Hepatocyte (in vitro differentiated cells): ENCODE results near the gene LY86. TPM values are rescaled to one million over a fixed set of nuclear protein-coding genes. Genes with fewer than 3 reads are reported as not detected.

Experiments
- DNase-seq: peaks from one replicate; pipeline ENCODE4 v3.0.0-alpha.2; 2016; ENCODE audit warnings: low spot score
- H2AFZ ChIP-seq: fragments of 200-600 bp; sonication (generic); 2 replicates; pipeline ENCODE4 v1.6.0; 2016; ENCODE audit warnings: antibody characterized with exemption, mild to moderate bottlenecking
- H3K27ac ChIP-seq: fragments of 200-600 bp; sonication (generic); 2 replicates; pipeline ENCODE4 v1.5.1; 2016; ENCODE audit warnings: mild to moderate bottlenecking
- H3K27me3 ChIP-seq: fragments of 200-600 bp; sonication (generic); 2 replicates; pipeline ENCODE4 v1.6.1; 2016
- H3K36me3 ChIP-seq: fragments of 200-600 bp; sonication (generic); replicated peaks from 2 replicates; pipeline ENCODE4 v1.5.1; 2016; ENCODE audit warnings: low read depth; ENCODE audit not compliant: insufficient read depth
- H3K4me1 ChIP-seq: fragments of 200-600 bp; sonication (generic); 2 replicates; pipeline ENCODE4 v1.5.1; 2016; ENCODE audit warnings: mild to moderate bottlenecking, moderate library complexity; ENCODE audit not compliant: insufficient read depth
- H3K4me2 ChIP-seq: fragments of 200-600 bp; sonication (generic); 2 replicates; pipeline ENCODE4 v1.6.0; 2016
- H3K4me3 ChIP-seq: fragments of 200-600 bp; sonication (generic); 2 replicates; pipeline ENCODE4 v1.5.1; 2016; ENCODE audit warnings: mild to moderate bottlenecking
- H3K79me2 ChIP-seq: fragments of 200-600 bp; sonication (generic); 2 replicates; pipeline ENCODE4 v1.6.0; 2017; ENCODE audit warnings: mild to moderate bottlenecking
- H3K9me2 ChIP-seq: fragments of 200-600 bp; sonication (generic); replicated peaks from 2 replicates; pipeline ENCODE4 v1.6.0; 2017; ENCODE audit warnings: mild to moderate bottlenecking; ENCODE audit not compliant: insufficient read depth
- H3K9me3 ChIP-seq: fragments of 200-600 bp; sonication (generic); 2 replicates; pipeline ENCODE4 v1.5.1; 2016; ENCODE audit warnings: low read depth, mild to moderate bottlenecking
- H4K20me1 ChIP-seq: fragments of 200-600 bp; sonication (generic); 2 replicates; pipeline ENCODE4 v1.6.0; 2016; ENCODE audit warnings: mild to moderate bottlenecking; ENCODE audit not compliant: insufficient read depth, poor library complexity, severe bottlenecking
- CTCF ChIP-seq: fragments of 200-600 bp; sonication (generic); IDR thresholded peaks from 2 replicates; pipeline ENCODE4 v1.5.1; 2016; ENCODE audit warnings: antibody characterized with exemption, mild to moderate bottlenecking; ENCODE audit not compliant: poor library complexity
- EZH2 ChIP-seq: fragments of 200-600 bp; sonication (generic); IDR thresholded peaks from 2 replicates; pipeline ENCODE4 v1.6.1; 2016; ENCODE audit warnings: antibody characterized with exemption, mild to moderate bottlenecking, borderline replicate concordance
- EZH2phosphoT487 ChIP-seq: fragments of 200-600 bp; sonication (generic); IDR thresholded peaks from one replicate; pipeline ENCODE4 v1.6.1; 2018; ENCODE audit warnings: antibody characterized with exemption, mild to moderate bottlenecking, low read depth, moderate library complexity; ENCODE audit not compliant: unreplicated experiment, severe bottlenecking
- WGBS: methylation state at CpG from one replicate; pipeline ENCODE4 v1.1.6; 2016; ENCODE audit warnings: low lambda C conversion rate; ENCODE audit errors: missing lambda C conversion rate; 5-methylcytosine and 5-hydroxymethylcytosine counted together
- polyA plus RNA-seq: library from polyadenylated mRNA; unstranded; fragments of >200 nt; fragmentation: Nextera tagmentation; extraction: Ambion mirVana; gene quantifications from 2 replicates; pipeline ENCODE4 v1.2.1, GENCODE V29; 2016
- total RNA-seq: library from RNA; depleted of rRNA; stranded (reverse); fragments of >200 nt; gene quantifications from 2 replicates; pipeline ENCODE4 v1.2.3, GENCODE V29; 2014

LY86 gene
- total and polyA plus RNA-seq, 2 experiments from 2014 or later: 0.27 to 0.82 TPM

DNA sequence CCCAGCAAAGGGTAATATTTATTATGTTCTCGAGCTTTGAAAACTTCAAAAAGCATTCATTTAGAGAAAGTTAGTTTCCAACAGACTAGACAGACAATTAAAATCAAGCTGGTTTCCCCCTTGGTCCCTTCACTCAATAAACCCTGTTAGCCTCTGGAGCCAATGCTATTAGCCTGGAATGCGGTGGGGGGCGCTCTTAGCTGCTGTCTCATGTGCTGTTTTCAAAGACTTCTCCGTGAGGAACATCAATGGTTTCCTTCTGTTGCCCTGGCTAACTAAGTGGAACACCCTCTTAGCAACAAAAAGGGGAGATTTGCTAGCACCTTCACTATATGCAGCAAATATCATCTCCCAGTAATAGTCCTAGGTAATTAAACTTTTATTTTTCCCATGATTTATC, 86.4 kb downstream of the LY86 start:
- H3K27ac ChIP-seq: no peak overlapping the region
- H3K36me3 ChIP-seq: no peaks in the 10 kb centered on the region
- no peaks in the 10 kb centered on the region for H3K79me2 ChIP-seq
- H3K4me1 ChIP-seq: peaks cover 3% of the 10 kb centered on the region
- H3K9me2 ChIP-seq: no peaks in the 10 kb centered on the region
- H3K9me3 ChIP-seq: no peaks in the 10 kb centered on the region
- WGBS: 28% methylated on average over 4 of the region's 4 CpGs
- no peak overlapping the region for H2AFZ ChIP-seq
- DNase-seq: no peak
- TF ChIP-seq CTCF (peak; percentile 28), EZH2phosphoT487 (no peak)
- no peak overlapping the region for H3K4me3 ChIP-seq
- H3K4me2 ChIP-seq: no peak overlapping the region
- no peaks in the 10 kb centered on the region for H4K20me1 ChIP-seq
- no peaks in the 10 kb centered on the region for H3K27me3 ChIP-seq

DNA sequence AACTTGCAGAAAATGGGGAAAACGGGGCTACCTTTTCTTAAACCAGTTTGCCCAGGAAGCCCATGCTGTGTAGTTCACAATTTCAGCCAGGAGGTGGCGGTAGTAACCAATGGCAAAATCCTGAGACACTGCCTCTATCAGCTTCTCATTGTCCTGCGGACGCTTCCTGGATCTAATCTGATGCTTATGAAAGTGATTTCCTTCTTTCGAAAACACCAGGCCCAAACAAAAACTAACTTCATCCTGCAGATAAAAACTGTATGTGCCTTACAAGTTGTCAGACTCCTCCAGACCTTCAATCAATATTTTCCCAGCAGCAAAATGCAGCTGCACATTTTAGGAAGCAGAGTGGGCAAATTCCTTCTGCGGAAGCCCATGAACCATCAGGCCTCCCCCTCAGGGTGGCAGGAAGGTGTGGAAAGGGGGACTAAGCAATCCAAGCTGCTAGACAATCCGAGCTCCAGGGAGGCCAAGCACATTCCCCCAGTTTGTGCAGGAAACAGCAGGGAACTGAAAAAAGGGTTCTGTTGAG, 88.5 kb downstream of the LY86 start:
- no peak overlapping the region for H3K4me2 ChIP-seq
- no peaks in the 10 kb centered on the region for H4K20me1 ChIP-seq
- H3K27ac ChIP-seq: no peak overlapping the region
- no peaks in the 10 kb centered on the region for H3K36me3 ChIP-seq
- H3K4me1 ChIP-seq: peaks cover 3% of the 10 kb centered on the region
- no peak overlapping the region for H3K4me3 ChIP-seq
- 21% methylated on average over 7 of the region's 7 CpGs for WGBS
- H2AFZ ChIP-seq: no peak overlapping the region
- no peaks in the 10 kb centered on the region for H3K9me3 ChIP-seq
- H3K79me2 ChIP-seq: no peaks in the 10 kb centered on the region
- no peaks in the 10 kb centered on the region for H3K27me3 ChIP-seq
- no peaks in the 10 kb centered on the region for H3K9me2 ChIP-seq
- peak; percentile 81 for DNase-seq
- TF ChIP-seq CTCF (peak; percentile 94), EZH2 (no peak)

GRCh38 chr6:6678185-6678671, 89.7 kb downstream of the LY86 start:
- H3K9me2 ChIP-seq: no peaks in the 10 kb centered on the region
- WGBS: 51% methylated on average over 12 of the region's 12 CpGs
- peak; percentile 74 for DNase-seq
- H4K20me1 ChIP-seq: no peaks in the 10 kb centered on the region
- peaks cover 3% of the 10 kb centered on the region for H3K4me1 ChIP-seq
- H3K4me3 ChIP-seq: no peak overlapping the region
- no peak overlapping the region for H3K4me2 ChIP-seq
- H3K27me3 ChIP-seq: no peaks in the 10 kb centered on the region
- no peak overlapping the region for H2AFZ ChIP-seq
- no peaks in the 10 kb centered on the region for H3K79me2 ChIP-seq
- TF ChIP-seq EZH2: no peak
- no peak for TF ChIP-seq CTCF
- TF ChIP-seq EZH2phosphoT487: no peak
- no peak overlapping the region for H3K27ac ChIP-seq
- H3K36me3 ChIP-seq: no peaks in the 10 kb centered on the region
- H3K9me3 ChIP-seq: no peaks in the 10 kb centered on the region

GRCh38 chr6:6678811-6679210, 90.3 kb downstream of the LY86 start:
- H3K79me2 ChIP-seq: no peaks in the 10 kb centered on the region
- no peak overlapping the region for H3K27ac ChIP-seq
- H3K27me3 ChIP-seq: no peaks in the 10 kb centered on the region
- H4K20me1 ChIP-seq: no peaks in the 10 kb centered on the region
- peaks cover 6% of the 10 kb centered on the region for H3K4me1 ChIP-seq
- no peaks in the 10 kb centered on the region for H3K9me2 ChIP-seq
- TF ChIP-seq EZH2phosphoT487 (no peak), EZH2 (no peak), CTCF (no peak)
- WGBS: 44% methylated on average over 11 of the region's 11 CpGs
- H3K4me3 ChIP-seq: no peak overlapping the region
- no peak overlapping the region for H2AFZ ChIP-seq
- no peak for DNase-seq
- H3K9me3 ChIP-seq: no peaks in the 10 kb centered on the region
- H3K36me3 ChIP-seq: no peaks in the 10 kb centered on the region
- no peak overlapping the region for H3K4me2 ChIP-seq
